SU-DHL-6 (cell line): ENCODE results near the gene ADAD2.

Experiments used
- H2AFZ ChIP-seq: fragments of 200-600 bp; sonication (generic); 2 replicates; pipeline ENCODE4 v1.6.1; 2014; ENCODE audit warnings: low read depth, mild to moderate bottlenecking, moderate library complexity, mixed read lengths, antibody characterized with exemption, low read length; ENCODE audit not compliant: severe bottlenecking
- H3F3A ChIP-seq: fragments of 200-600 bp; shearing (Covaris generic); 2 replicates; pipeline ENCODE4 v1.6.0; 2016; ENCODE audit warnings: antibody characterized with exemption, mild to moderate bottlenecking; ENCODE audit not compliant: insufficient read depth
- H3K27ac ChIP-seq: fragments of 200-600 bp; sonication (generic); 2 replicates; pipeline ENCODE4 v1.5.1; 2016; ENCODE audit warnings: low read depth, mild to moderate bottlenecking, low read length, moderate library complexity, mixed read lengths
- H3K27me3 ChIP-seq: fragments of 200-600 bp; sonication (generic), shearing (Covaris generic); 2 replicates; pipeline ENCODE4 v1.6.0; 2014; ENCODE audit warnings: mild to moderate bottlenecking, low read length
- H3K36me3 ChIP-seq: fragments of 200-600 bp; sonication (generic); 2 replicates; pipeline ENCODE4 v1.6.1; 2014; ENCODE audit warnings: mild to moderate bottlenecking, low read length, mixed read lengths
- H3K4me2 ChIP-seq: fragments of 300-600, 200-600 bp; shearing (Covaris generic), sonication (generic); 2 replicates; pipeline ENCODE4 v1.6.0; 2014; ENCODE audit warnings: low read length, low read depth, mild to moderate bottlenecking; ENCODE audit not compliant: poor library complexity, severe bottlenecking
- H3K4me3 ChIP-seq: fragments of 200-600 bp; sonication (generic); 2 replicates; pipeline ENCODE4 v1.5.1; 2014; ENCODE audit warnings: antibody characterized with exemption, low read length, mild to moderate bottlenecking, mixed read lengths; ENCODE audit not compliant: insufficient read depth, poor library complexity, severe bottlenecking
- H3K79me2 ChIP-seq: fragments of 200-600 bp; sonication (generic); 2 replicates; pipeline ENCODE4 v1.6.1; 2014; ENCODE audit warnings: mild to moderate bottlenecking, low read length, moderate library complexity; ENCODE audit not compliant: insufficient read depth
- H3K9ac ChIP-seq: fragments of 200-600 bp; sonication (generic); 2 replicates; pipeline ENCODE4 v1.7.0; 2014; ENCODE audit warnings: mild to moderate bottlenecking, low read length
- H3K9me2 ChIP-seq: fragments of 200-600 bp; sonication (generic); replicated peaks from 2 replicates; pipeline ENCODE4 v1.6.1; 2014; ENCODE audit warnings: low read length; ENCODE audit not compliant: insufficient read depth
- H3K9me3 ChIP-seq: fragments of 200-600 bp; sonication (generic); 2 replicates; pipeline ENCODE4 v1.6.1; 2014; ENCODE audit warnings: low read length, mixed read lengths; ENCODE audit not compliant: insufficient read depth
- H4K20me1 ChIP-seq: fragments of 200-600 bp; sonication (generic); 2 replicates; pipeline ENCODE4 v1.6.1; 2014; ENCODE audit warnings: low read depth, mild to moderate bottlenecking, antibody characterized with exemption, low read length, moderate library complexity, mixed read lengths
- EZH2phosphoT487 ChIP-seq: fragments of 200-600 bp; sonication (generic), shearing (Covaris generic); conservative IDR thresholded peaks from 2 replicates; pipeline ENCODE4 v1.6.1; 2018; ENCODE audit warnings: mild to moderate bottlenecking, antibody characterized with exemption, low read length, moderate library complexity, mixed read lengths
- TF ChIP-seq, protein P1 (sequence below): fragments of 200-600 bp; sonication (generic); IDR thresholded peaks from one replicate; pipeline ENCODE4 v1.5.1; 2017; ENCODE audit warnings: antibody characterized with exemption, mild to moderate bottlenecking, low read length, moderate library complexity; ENCODE audit not compliant: insufficient read depth, poor library complexity, severe bottlenecking

Gene ADAD2

DNA sequence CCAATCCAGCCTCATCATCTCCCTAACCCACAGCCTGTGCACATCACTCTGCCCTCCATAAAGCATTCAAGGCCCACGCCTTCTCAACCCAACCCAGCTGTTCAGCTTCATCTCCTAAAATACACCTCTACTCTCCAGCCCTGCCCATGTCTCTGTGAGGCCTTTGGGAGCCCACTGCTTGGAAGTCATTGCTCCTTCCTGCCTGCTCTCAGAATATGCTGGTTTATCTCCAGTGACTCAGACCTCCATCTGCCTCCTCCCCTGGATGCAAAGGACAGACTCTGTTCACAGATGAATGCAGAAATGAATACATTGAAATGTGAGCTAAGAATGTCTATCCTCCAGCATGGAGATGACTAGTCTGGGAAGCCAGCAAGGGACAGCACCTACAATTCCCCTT lies 29.9 kb downstream of the ADAD2 start:
- H3K9me2 ChIP-seq: no peaks in the 10 kb centered on the region
- no peaks in the 10 kb centered on the region for H3F3A ChIP-seq
- no peaks in the 10 kb centered on the region for H3K79me2 ChIP-seq
- H3K27ac ChIP-seq: no peak overlapping the region
- H3K9me3 ChIP-seq: no peaks in the 10 kb centered on the region
- H3K4me2 ChIP-seq: no peak overlapping the region
- H3K9ac ChIP-seq: no peak overlapping the region
- no peaks in the 10 kb centered on the region for H4K20me1 ChIP-seq
- no peaks in the 10 kb centered on the region for H3K27me3 ChIP-seq
- no peak overlapping the region for H3K4me3 ChIP-seq
- no peaks in the 10 kb centered on the region for H3K36me3 ChIP-seq
- H2AFZ ChIP-seq: no peak overlapping the region
- TF ChIP-seq, protein P1, sequence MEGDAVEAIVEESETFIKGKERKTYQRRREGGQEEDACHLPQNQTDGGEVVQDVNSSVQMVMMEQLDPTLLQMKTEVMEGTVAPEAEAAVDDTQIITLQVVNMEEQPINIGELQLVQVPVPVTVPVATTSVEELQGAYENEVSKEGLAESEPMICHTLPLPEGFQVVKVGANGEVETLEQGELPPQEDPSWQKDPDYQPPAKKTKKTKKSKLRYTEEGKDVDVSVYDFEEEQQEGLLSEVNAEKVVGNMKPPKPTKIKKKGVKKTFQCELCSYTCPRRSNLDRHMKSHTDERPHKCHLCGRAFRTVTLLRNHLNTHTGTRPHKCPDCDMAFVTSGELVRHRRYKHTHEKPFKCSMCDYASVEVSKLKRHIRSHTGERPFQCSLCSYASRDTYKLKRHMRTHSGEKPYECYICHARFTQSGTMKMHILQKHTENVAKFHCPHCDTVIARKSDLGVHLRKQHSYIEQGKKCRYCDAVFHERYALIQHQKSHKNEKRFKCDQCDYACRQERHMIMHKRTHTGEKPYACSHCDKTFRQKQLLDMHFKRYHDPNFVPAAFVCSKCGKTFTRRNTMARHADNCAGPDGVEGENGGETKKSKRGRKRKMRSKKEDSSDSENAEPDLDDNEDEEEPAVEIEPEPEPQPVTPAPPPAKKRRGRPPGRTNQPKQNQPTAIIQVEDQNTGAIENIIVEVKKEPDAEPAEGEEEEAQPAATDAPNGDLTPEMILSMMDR: no peak
- TF ChIP-seq EZH2phosphoT487: no peak

DNA sequence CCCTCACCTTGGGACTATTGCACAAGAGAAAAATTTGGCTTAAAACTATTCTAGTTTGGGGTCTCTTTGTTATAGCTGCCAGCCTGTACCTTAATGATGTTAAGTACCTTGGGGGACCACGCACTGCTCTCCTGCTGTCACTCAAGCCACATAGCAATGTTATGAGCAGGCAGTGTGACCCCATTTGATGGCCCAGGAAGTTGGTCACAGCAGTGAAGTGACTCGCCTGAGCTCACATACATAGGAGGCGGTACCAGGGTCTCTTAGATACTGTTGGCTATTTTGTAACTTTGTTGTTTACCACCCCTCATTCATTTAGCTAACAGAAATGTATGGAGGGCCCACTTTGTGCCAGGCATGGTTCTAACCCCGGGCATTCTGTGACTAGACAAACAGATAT lies 32.5 kb downstream of the ADAD2 start:
- Histone ChIP-seq H3K4me3 (no peak overlapping the region), H3K9ac (no peak overlapping the region), H3K27me3 (no peaks in the 10 kb centered on the region), H3K4me2 (no peak overlapping the region), H3K9me2 (no peaks in the 10 kb centered on the region), H3K27ac (no peak overlapping the region), H3F3A (no peaks in the 10 kb centered on the region), H2AFZ (no peak overlapping the region), H3K79me2 (no peaks in the 10 kb centered on the region), H3K9me3 (no peaks in the 10 kb centered on the region), H4K20me1 (no peaks in the 10 kb centered on the region), H3K36me3 (no peaks in the 10 kb centered on the region)
- TF ChIP-seq EZH2phosphoT487: no peak
- TF ChIP-seq, protein P1: no peak

DNA sequence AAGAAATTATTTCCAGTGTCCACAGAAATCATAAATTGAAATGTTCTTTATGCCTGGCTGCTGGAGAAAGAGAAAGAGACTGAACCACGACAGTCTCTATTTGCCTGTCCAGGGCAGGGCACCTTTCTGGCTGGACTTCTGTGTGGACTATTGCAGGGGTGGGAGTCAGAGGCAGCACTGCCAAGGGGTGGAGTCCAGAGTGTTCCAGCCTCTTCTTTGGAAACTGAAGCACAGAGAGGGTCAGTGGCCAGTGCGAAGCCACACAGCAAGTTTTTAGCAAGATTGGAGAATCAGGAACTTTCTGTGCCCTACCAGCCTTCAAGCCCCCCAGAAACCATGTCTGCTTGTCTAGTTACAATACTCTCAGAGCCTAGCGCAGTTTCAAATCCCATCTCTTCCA lies 33.6 kb downstream of the ADAD2 start:
- Histone ChIP-seq H4K20me1 (no peaks in the 10 kb centered on the region), H3K4me2 (no peak overlapping the region), H3K4me3 (no peak overlapping the region), H2AFZ (no peak overlapping the region), H3K79me2 (no peaks in the 10 kb centered on the region), H3K9me2 (no peaks in the 10 kb centered on the region), H3K36me3 (no peaks in the 10 kb centered on the region), H3K9me3 (no peaks in the 10 kb centered on the region), H3K27me3 (no peaks in the 10 kb centered on the region), H3F3A (no peaks in the 10 kb centered on the region), H3K27ac (no peak overlapping the region), H3K9ac (no peak overlapping the region)
- TF ChIP-seq, protein P1: no peak
- no peak for TF ChIP-seq EZH2phosphoT487

GRCh38 chr16:84225126-84225525 lies 34.2 kb downstream of the ADAD2 start:
- Histone ChIP-seq H2AFZ (no peak overlapping the region), H3F3A (no peaks in the 10 kb centered on the region), H3K4me2 (no peak overlapping the region), H3K36me3 (no peaks in the 10 kb centered on the region), H4K20me1 (no peaks in the 10 kb centered on the region), H3K4me3 (no peak overlapping the region), H3K27ac (no peak overlapping the region), H3K9ac (no peak overlapping the region), H3K79me2 (no peaks in the 10 kb centered on the region), H3K9me2 (no peaks in the 10 kb centered on the region), H3K27me3 (no peaks in the 10 kb centered on the region), H3K9me3 (no peaks in the 10 kb centered on the region)
- TF ChIP-seq, protein P1: no peak
- no peak for TF ChIP-seq EZH2phosphoT487
